ENCODE measurements around the gene ANKRD12. TPM values are rescaled to one million over a fixed set of nuclear protein-coding genes. Genes with fewer than 3 reads are reported as not detected.

ANKRD12 gene
- total RNA-seq, 1 experiment from 2014 or later = 19.1 TPM

DNA sequence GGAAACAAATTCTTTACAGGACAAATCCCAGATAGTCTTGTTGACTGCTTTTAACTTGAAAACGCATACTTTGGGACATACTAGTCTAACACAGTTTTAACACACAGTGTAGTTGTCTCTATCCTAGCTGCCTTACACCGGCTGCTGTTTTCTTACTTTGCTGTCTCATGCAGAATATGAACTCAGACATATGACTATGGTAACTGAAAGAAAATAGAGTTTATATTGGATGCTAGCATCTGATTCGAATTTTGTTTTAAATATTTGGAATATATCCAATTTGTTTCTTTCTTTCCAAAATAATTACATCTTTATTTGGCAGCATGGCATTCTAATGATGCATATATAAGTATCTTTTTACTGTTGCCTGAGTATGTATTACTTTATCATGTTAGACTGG lies 69.8 kb downstream of the ANKRD12 start:
- no peak for ATAC-seq
- TF ChIP-seq EZH2phosphoT487 (IDR thresholded peaks at IDR 0.05; ENCODE audit: borderline replicate concordance, low read length) (no peak), EZH2 (IDR thresholded peaks at IDR 0.05; ENCODE audit: low read length, unreplicated experiment) (no peak), CTCF (conservative IDR thresholded peaks at IDR 0.05; ENCODE audit: low read depth, low read length) (no peak)
- ChIA-PET POLR2A (ENCODE audit: unreplicated experiment) (no interaction called here), CTCF (no interaction called here)
- Histone ChIP-seq H3K4me2 (ENCODE audit: low read length) (no peak overlapping the region), H3K4me3 (ENCODE audit: low read length) (no peak overlapping the region), H2AFZ (ENCODE audit: low read length) (no peak overlapping the region), H3K79me2 (ENCODE audit: low read length) (no peaks in the 10 kb centered on the region), H3K27me3 (ENCODE audit: low read length) (no peaks in the 10 kb centered on the region), H3K9me3 (ENCODE audit: low read length) (no peaks in the 10 kb centered on the region), H3F3A (ENCODE audit: low read length, unreplicated experiment) (no peaks in the 10 kb centered on the region), H4K20me1 (ENCODE audit: low read length) (no peaks in the 10 kb centered on the region), H3K4me1 (ENCODE audit: insufficient read depth, low read length) (no peaks in the 10 kb centered on the region), H3K36me3 (ENCODE audit: low read depth, low read length) (peaks cover 8% of the 10 kb centered on the region; the same call in 1 of the 2 replicates), H3K9ac (ENCODE audit: low read length) (no peak overlapping the region), H3K27ac (ENCODE audit: low read length) (no peak overlapping the region), H3K9me2 (replicated peaks; ENCODE audit: low read length) (no peaks in the 10 kb centered on the region)
- BruUV-seq (replicated peaks) = no TSS peak
- intact Hi-C loops (cut with micrococcal nuclease) = loop anchor here (10.0 kb wide), 1 partner anchor 52 kb away; no protein-coding TSS in a partner anchor
- DNase-seq = no peak

GRCh38 chr18:9209279-9209678 lies 72.7 kb downstream of the ANKRD12 start:
- intact Hi-C loops (cut with micrococcal nuclease) = loop anchor here (10.0 kb wide), 1 partner anchor 54 kb away; no protein-coding TSS in a partner anchor
- DNase-seq (no peak), ATAC-seq (no peak)
- no peaks in the 10 kb centered on the region for H3K27me3 ChIP-seq (ENCODE audit: low read length)
- H3K4me3 ChIP-seq (ENCODE audit: low read length) = no peak overlapping the region
- H3K27ac ChIP-seq (ENCODE audit: low read length) = no peak overlapping the region
- no peaks in the 10 kb centered on the region for H3K9me2 ChIP-seq (replicated peaks; ENCODE audit: low read length)
- no TSS peak for BruUV-seq (replicated peaks)
- H3K36me3 ChIP-seq (ENCODE audit: low read depth, low read length) = peaks cover 12% of the 10 kb centered on the region; the same call in 1 of the 2 replicates
- H3K4me1 ChIP-seq (ENCODE audit: insufficient read depth, low read length) = no peaks in the 10 kb centered on the region
- H2AFZ ChIP-seq (ENCODE audit: low read length) = no peak overlapping the region
- no peaks in the 10 kb centered on the region for H4K20me1 ChIP-seq (ENCODE audit: low read length)
- no peak overlapping the region for H3K9ac ChIP-seq (ENCODE audit: low read length)
- TF ChIP-seq EZH2phosphoT487 (IDR thresholded peaks at IDR 0.05; ENCODE audit: borderline replicate concordance, low read length) (no peak), EZH2 (IDR thresholded peaks at IDR 0.05; ENCODE audit: low read length, unreplicated experiment) (no peak), CTCF (conservative IDR thresholded peaks at IDR 0.05; ENCODE audit: low read depth, low read length) (no peak)
- H3K9me3 ChIP-seq (ENCODE audit: low read length) = no peaks in the 10 kb centered on the region
- CTCF ChIA-PET = no interaction called here
- H3K79me2 ChIP-seq (ENCODE audit: low read length) = no peaks in the 10 kb centered on the region
- POLR2A ChIA-PET (ENCODE audit: unreplicated experiment) = no interaction called here
- no peak overlapping the region for H3K4me2 ChIP-seq (ENCODE audit: low read length)
- H3F3A ChIP-seq (ENCODE audit: low read length, unreplicated experiment) = no peaks in the 10 kb centered on the region

DNA sequence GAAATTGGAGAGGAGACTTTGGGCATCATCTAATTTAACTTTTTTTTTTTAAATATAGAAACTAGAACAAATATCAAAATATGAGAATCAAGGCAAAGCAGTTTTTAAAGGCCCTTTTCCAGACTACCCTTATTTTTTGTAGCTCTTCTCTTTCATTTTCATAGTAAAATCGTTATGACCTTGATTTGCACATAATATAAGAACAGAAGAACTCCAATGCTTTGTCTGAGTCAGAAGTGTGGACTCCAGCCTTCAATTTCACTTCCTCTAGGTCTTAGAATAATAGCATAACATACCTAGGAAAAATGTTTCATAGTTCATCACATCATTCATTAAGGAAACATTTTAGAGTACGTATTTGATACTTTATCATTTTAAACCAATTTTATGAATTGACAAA lies 74.4 kb downstream of the ANKRD12 start:
- intact Hi-C loops (cut with micrococcal nuclease) = no loop called here
- Histone ChIP-seq H3F3A (ENCODE audit: low read length, unreplicated experiment) (no peaks in the 10 kb centered on the region), H3K4me2 (ENCODE audit: low read length) (no peak overlapping the region), H3K9ac (ENCODE audit: low read length) (no peak overlapping the region), H3K4me3 (ENCODE audit: low read length) (no peak overlapping the region), H3K4me1 (ENCODE audit: insufficient read depth, low read length) (no peaks in the 10 kb centered on the region), H3K9me3 (ENCODE audit: low read length) (no peaks in the 10 kb centered on the region), H3K79me2 (ENCODE audit: low read length) (no peaks in the 10 kb centered on the region), H3K36me3 (ENCODE audit: low read depth, low read length) (peaks cover 10% of the 10 kb centered on the region; the same call in 1 of the 2 replicates), H3K27me3 (ENCODE audit: low read length) (no peaks in the 10 kb centered on the region), H3K27ac (ENCODE audit: low read length) (no peak overlapping the region), H4K20me1 (ENCODE audit: low read length) (no peaks in the 10 kb centered on the region), H2AFZ (ENCODE audit: low read length) (no peak overlapping the region), H3K9me2 (replicated peaks; ENCODE audit: low read length) (no peaks in the 10 kb centered on the region)
- ChIA-PET POLR2A (ENCODE audit: unreplicated experiment) (no interaction called here), CTCF (no interaction called here)
- no peak for DNase-seq
- no TSS peak for BruUV-seq (replicated peaks)
- ATAC-seq = no peak
- no peak for TF ChIP-seq EZH2 (IDR thresholded peaks at IDR 0.05; ENCODE audit: low read length, unreplicated experiment)
